Left lobe of liver (tissue), 2 donors: Measurements from ENCODE around the gene PUM2. TPM values are rescaled to one million over a fixed set of nuclear protein-coding genes. Genes with fewer than 3 reads are reported as not detected.
A peak's percentile ranks its signal among the peaks of the same experiment; 100 is the strongest.
"Not testable (repeated sequence)": the region's sequence is repeated elsewhere in the genome, so short reads cannot be mapped to it uniquely, and the experiment has no call there.

Experiments
- ATAC-seq: fragments of 200-7000 bp; cut with Tn5 transposase; one replicate; pipeline ENCODE4 v1.9.1; 2020; ENCODE audit warnings: mild to moderate bottlenecking, moderate library complexity
- DNase-seq: peaks from one replicate; pipeline ENCODE4 v3.0.0-alpha.2; 2020; ENCODE audit warnings: low spot score
- total RNA-seq: library from RNA; stranded (reverse); gene quantifications from one replicate; pipeline ENCODE4 v1.2.1, GENCODE V29; 2021
- donor health status: DM: no; HTN: no; CAD: no; lungs with moderate emphysema.
- donor health status: DM: no; HTN: yes; CAD: no.

PUM2 gene
- total RNA-seq, 1 donor from 2014 or later = 47.5 TPM

- DNase-seq (no peak), ATAC-seq (no peak)
Observed at GRCh38 chr2:20235655-20236305, 114.9 kb downstream of the PUM2 start.

GRCh38 chr2:20234597-20234996 is 116.0 kb downstream of the PUM2 start:
- ATAC-seq, DNase-seq: not testable (repeated sequence)

DNA sequence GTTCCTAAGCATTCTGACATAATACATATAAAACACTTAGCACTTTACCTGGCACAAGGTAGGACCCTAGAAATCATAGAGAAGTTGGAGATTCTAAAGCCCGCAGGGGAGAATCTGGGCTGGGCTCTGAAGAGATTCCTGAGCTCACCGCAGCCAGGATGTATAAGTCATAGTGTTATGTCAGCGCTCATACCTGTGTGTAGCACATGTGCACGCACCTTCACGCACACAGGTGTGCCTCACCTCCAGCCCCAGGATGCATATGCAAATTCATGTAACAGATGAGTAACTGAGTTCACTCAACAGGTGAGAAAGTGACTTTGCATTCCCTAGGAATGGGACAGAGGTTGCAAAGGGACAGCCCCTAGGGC is 117.8 kb downstream of the PUM2 start:
- ATAC-seq (no peak), DNase-seq (no peak)

- DNase-seq (no peak), ATAC-seq (peak; percentile 77)
Observed at GRCh38 chr2:20231598-20232026, 119.0 kb downstream of the PUM2 start.

GRCh38 chr2:20231159-20231558 is 119.5 kb downstream of the PUM2 start:
- DNase-seq (no peak), ATAC-seq (no peak)

- ATAC-seq = no peak
- DNase-seq = no peak
Observed at GRCh38 chr2:20230114-20230425, 120.6 kb downstream of the PUM2 start.

- DNase-seq (no peak), ATAC-seq (no peak)
Observed at GRCh38 chr2:20229322-20230113, 121.1 kb downstream of the PUM2 start.

GRCh38 chr2:20227894-20228505 is 122.6 kb downstream of the PUM2 start:
- no peak for ATAC-seq
- DNase-seq = no peak

- DNase-seq (no peak), ATAC-seq (no peak)
Observed at GRCh38 chr2:20226152-20226545, 124.5 kb downstream of the PUM2 start.

- peak; percentile 93 for DNase-seq
Observed at GRCh38 chr2:20225294-20226151, 125.1 kb downstream of the PUM2 start.

GRCh38 chr2:20224716-20225293 is 125.8 kb downstream of the PUM2 start, which contains the start of gene SDC1:
Gene SDC1 (minus strand): TSS chr2:20225130. CDS start chr2:20224867, 263 bp downstream.
- ATAC-seq = peak; percentile 68
- DNase-seq = peak; percentile 91

More at GRCh38 chr2:20225294-20226151, 125.1 kb downstream of the PUM2 start:
- peak; percentile 74 for ATAC-seq

- no peak for DNase-seq
- ATAC-seq = no peak
Observed at GRCh38 chr2:20224164-20224715, 126.4 kb downstream of the PUM2 start.

DNA sequence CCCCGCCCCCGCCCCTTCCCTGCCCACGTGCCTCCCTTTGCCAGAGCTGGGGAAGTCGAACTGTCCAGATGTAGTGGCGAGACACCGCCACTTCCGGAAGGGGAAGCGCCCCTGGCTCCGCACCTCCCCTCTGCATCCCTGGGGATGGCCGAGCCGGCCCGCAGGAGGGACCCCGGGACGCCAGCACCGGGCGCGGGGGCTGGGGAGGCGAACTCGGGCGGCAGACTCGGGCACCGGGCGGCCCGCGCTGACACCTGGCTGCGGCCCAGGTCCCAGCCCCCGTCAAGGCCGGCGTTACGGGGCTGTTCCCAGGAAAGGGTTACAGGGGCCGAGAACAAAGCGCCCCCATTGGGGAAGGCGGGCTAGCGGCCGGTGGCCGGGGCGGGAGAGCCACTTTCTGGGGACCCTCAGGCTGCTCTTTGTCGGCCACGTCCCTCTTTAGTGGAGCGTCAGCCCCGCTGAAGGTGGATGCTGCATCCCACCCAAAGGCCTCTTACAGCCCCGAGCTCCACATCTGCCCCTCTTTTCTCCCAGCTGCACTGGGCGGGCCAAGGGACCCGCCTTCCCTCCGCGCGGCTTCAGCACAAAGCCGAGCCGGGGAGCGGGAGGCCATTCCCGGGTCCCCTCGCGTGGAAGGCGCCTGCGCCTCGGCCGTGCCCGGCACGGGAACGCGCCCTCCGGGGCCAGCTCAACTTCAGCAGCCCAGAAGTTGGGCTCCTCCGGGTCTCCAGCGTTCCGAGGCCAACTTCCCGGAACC is 127.1 kb downstream of the PUM2 start:
- peak; percentile 70 for DNase-seq

DNA sequence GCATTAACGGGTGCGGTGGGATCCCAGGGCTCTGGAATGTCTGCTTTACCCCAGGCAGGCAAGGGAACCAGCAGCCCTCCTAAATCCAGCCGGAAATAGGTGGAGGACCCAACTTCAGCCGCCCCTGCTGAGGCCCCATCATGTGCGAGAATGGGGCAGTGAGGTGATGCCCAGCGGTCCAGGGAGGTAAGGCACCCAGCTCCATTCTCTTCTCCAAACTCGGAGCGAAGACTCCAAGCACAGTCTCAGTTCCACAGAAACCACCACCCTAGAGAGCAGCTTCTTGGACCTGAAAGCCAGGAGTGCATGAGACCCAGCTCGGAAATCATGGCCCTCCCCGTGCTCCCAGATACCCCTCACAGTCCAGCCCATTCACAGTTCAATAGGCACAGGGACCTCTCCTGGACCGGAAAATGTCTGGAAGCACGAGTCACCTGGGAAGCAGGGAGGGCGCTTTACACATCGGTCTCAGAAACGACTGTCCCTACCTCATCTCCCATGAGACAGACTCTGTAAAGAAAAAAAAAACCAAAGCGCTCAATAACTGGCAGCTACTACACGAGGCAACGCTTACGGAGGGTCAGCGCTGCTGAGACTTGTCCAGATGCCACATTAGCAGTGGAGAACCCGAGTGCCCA is 127.8 kb downstream of the PUM2 start:
- no peak for DNase-seq

More for the DNA sequence above, 127.1 kb downstream of the PUM2 start:
- ATAC-seq = peak; percentile 21

GRCh38 chr2:20222014-20222768 is 128.5 kb downstream of the PUM2 start:
- DNase-seq (no peak), ATAC-seq (no peak)

More for the DNA sequence above, 127.8 kb downstream of the PUM2 start:
- ATAC-seq = no peak

- DNase-seq = no peak
- no peak for ATAC-seq
Observed at GRCh38 chr2:20221555-20221973, 129.1 kb downstream of the PUM2 start.

DNA sequence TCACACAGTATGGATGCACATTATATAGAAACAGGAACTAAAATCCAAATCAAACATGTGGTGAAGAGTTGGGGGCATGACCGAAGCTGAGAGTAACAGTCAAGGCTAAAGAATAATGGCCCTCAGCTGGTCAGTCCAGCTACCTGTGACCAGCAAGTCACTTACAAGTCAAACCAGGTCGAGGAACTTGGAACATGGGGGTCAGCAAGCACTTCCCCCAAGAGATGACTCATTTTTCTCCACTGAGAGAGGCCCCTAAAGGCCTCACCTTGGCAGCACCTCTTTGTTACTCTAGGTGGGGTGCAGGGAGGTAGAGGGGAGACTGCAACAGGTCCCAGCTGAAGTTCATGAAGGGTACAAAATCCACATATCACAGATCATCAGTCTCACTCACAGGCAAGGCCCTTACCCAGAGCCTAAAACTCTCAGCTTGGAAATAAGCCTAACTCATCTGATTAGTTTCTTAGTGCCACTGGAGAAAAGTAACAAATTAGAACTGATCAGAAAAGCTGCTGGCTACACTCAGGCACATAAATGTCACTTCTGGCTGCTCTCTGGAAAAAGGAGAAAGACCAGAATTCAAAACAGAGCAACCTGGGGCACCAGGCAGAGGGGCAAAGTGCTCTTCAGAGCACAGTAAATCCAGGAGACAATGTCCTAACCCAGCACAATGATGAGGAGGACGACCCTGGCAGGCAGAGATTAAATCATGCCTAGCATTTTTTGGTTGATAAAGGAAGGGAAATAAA is 129.7 kb downstream of the PUM2 start:
- ATAC-seq (no peak), DNase-seq (no peak)
